SK-N-SH treated with all-trans-retinoic acid at 6 μM for 48 hours (cell line): ENCODE measurements around the gene SPTLC1.

Source experiments
- CREB5 ChIP-seq: fragments of 250-450 bp; sonication (Bioruptor Pico); IDR thresholded peaks from 2 replicates; pipeline ENCODE4 v1.5.1; 2020; ENCODE audit warnings: low read depth, mild to moderate bottlenecking, moderate library complexity
- CSDC2 ChIP-seq: fragments of 250-450 bp; sonication (Bioruptor Pico); IDR thresholded peaks from 2 replicates; pipeline ENCODE4 v1.5.0; 2020; ENCODE audit warnings: mild to moderate bottlenecking, moderate library complexity
- CSRNP3 ChIP-seq: fragments of 250-450 bp; sonication (Bioruptor Pico); IDR thresholded peaks from 2 replicates; pipeline ENCODE4 v1.5.1; 2021; ENCODE audit warnings: mild to moderate bottlenecking, moderate library complexity
- PATZ1 ChIP-seq: fragments of 250-450 bp; sonication (Bioruptor Pico); IDR thresholded peaks from 2 replicates; pipeline ENCODE4 v1.8.0; 2020; ENCODE audit warnings: mild to moderate bottlenecking, moderate library complexity, borderline replicate concordance
- PPARA ChIP-seq: fragments of 250-450 bp; sonication (Bioruptor Pico); IDR thresholded peaks from 2 replicates; pipeline ENCODE4 v1.5.0; 2020; ENCODE audit warnings: mild to moderate bottlenecking, borderline replicate concordance
- RARB ChIP-seq: fragments of 250-450 bp; sonication (Bioruptor Pico); IDR thresholded peaks from 2 replicates; pipeline ENCODE4 v1.8.0; 2021; ENCODE audit warnings: mild to moderate bottlenecking, moderate library complexity
- TSHZ2 ChIP-seq: fragments of 250-450 bp; sonication (Bioruptor Pico); IDR thresholded peaks from 2 replicates; pipeline ENCODE4 v1.5.0; 2020; ENCODE audit warnings: mild to moderate bottlenecking, moderate library complexity

- no peak for TF ChIP-seq RARB (CRISPR knock-in tag)
- no peak for TF ChIP-seq TSHZ2 (CRISPR knock-in tag)
- no peak for TF ChIP-seq CREB5
- no peak for TF ChIP-seq CSDC2 (CRISPR knock-in tag)
- TF ChIP-seq CSRNP3 = no peak
- no peak for TF ChIP-seq PATZ1 (CRISPR knock-in tag)
- no peak for TF ChIP-seq PPARA
Measured at GRCh38 chr9:92057226-92057625, 58.0 kb downstream of the SPTLC1 start.
